ENCODE results near the gene FGF4.

Gene FGF4

GRCh38 chr11:69746752-69747742 lies 28.1 kb downstream of the FGF4 start:
- Mint-ChIP-seq H3K9me3 (no peaks in the 10 kb centered on the region), H3K4me3 (no peak overlapping the region), H3K27ac (no peak overlapping the region), H3K36me3 (ENCODE audit: low read depth) (no peaks in the 10 kb centered on the region), H3K4me1 (no peaks in the 10 kb centered on the region), H3K27me3 (ENCODE audit: low read depth) (peaks cover 16% of the 10 kb centered on the region)
- no peak for TF ChIP-seq CTCF (IDR thresholded peaks at IDR 0.05; ENCODE audit: unreplicated experiment in 3 of 3)

GRCh38 chr11:69746140-69746539 lies 29.0 kb downstream of the FGF4 start:
- Mint-ChIP-seq H3K9me3 (no peaks in the 10 kb centered on the region), H3K36me3 (ENCODE audit: low read depth) (no peaks in the 10 kb centered on the region), H3K27me3 (ENCODE audit: low read depth) (peaks cover 18% of the 10 kb centered on the region), H3K4me1 (no peaks in the 10 kb centered on the region), H3K27ac (no peak overlapping the region), H3K4me3 (no peak overlapping the region)
- TF ChIP-seq CTCF (IDR thresholded peaks at IDR 0.05; ENCODE audit: unreplicated experiment in 3 of 3), result no peak

- Mint-ChIP-seq H3K4me3 (no peak overlapping the region), H3K4me1 (no peaks in the 10 kb centered on the region), H3K27ac (no peak overlapping the region), H3K9me3 (no peaks in the 10 kb centered on the region), H3K36me3 (ENCODE audit: low read depth) (no peaks in the 10 kb centered on the region), H3K27me3 (ENCODE audit: low read depth) (peaks cover 18% of the 10 kb centered on the region)
- TF ChIP-seq CTCF (IDR thresholded peaks at IDR 0.05; ENCODE audit: unreplicated experiment in 3 of 3), result no peak
These were observed 29.9 kb downstream of the FGF4 start for GRCh38 chr11:69745201-69745600.

- no peak overlapping the region for H3K4me3 Mint-ChIP-seq
- TF ChIP-seq CTCF (IDR thresholded peaks at IDR 0.05; ENCODE audit: unreplicated experiment in 3 of 3), result no peak
- H3K36me3 Mint-ChIP-seq (ENCODE audit: low read depth), result no peaks in the 10 kb centered on the region
- no peaks in the 10 kb centered on the region for H3K4me1 Mint-ChIP-seq
- H3K9me3 Mint-ChIP-seq, result peaks cover 1% of the 10 kb centered on the region
- no peak overlapping the region for H3K27ac Mint-ChIP-seq
- H3K27me3 Mint-ChIP-seq (ENCODE audit: low read depth), result peaks cover 18% of the 10 kb centered on the region
These were observed 30.7 kb downstream of the FGF4 start for GRCh38 chr11:69744435-69744834.

- Mint-ChIP-seq H3K4me3 (no peak overlapping the region), H3K9me3 (peaks cover 13% of the 10 kb centered on the region), H3K36me3 (ENCODE audit: low read depth) (no peaks in the 10 kb centered on the region), H3K4me1 (no peaks in the 10 kb centered on the region), H3K27me3 (ENCODE audit: low read depth) (peaks cover 20% of the 10 kb centered on the region), H3K27ac (no peak overlapping the region)
- no peak for TF ChIP-seq CTCF (IDR thresholded peaks at IDR 0.05; ENCODE audit: unreplicated experiment in 3 of 3)
These were observed 40.3 kb downstream of the FGF4 start for GRCh38 chr11:69734841-69735240.

- H3K27me3 Mint-ChIP-seq (ENCODE audit: low read depth), result peaks cover 24% of the 10 kb centered on the region
- no peaks in the 10 kb centered on the region for H3K36me3 Mint-ChIP-seq (ENCODE audit: low read depth)
- peaks cover 11% of the 10 kb centered on the region for H3K9me3 Mint-ChIP-seq
- no peak for TF ChIP-seq CTCF (IDR thresholded peaks at IDR 0.05; ENCODE audit: unreplicated experiment in 3 of 3)
- no peak overlapping the region for H3K27ac Mint-ChIP-seq
- H3K4me3 Mint-ChIP-seq, result no peak overlapping the region
- no peaks in the 10 kb centered on the region for H3K4me1 Mint-ChIP-seq
These were observed 40.8 kb downstream of the FGF4 start for GRCh38 chr11:69734367-69734766.

Measured in nephron (organoid).